ENCODE measurements around the gene ZKSCAN2. TPM values are rescaled to one million over a fixed set of nuclear protein-coding genes. Genes with fewer than 3 reads are reported as not detected.
A peak's percentile ranks its signal among the peaks of the same experiment; 100 is the strongest.

Gene ZKSCAN2
- total and polyA plus RNA-seq, 2 of the 4 experiments (the other 2 are of a cell fraction), result 1.6 to 3.8 TPM

DNA sequence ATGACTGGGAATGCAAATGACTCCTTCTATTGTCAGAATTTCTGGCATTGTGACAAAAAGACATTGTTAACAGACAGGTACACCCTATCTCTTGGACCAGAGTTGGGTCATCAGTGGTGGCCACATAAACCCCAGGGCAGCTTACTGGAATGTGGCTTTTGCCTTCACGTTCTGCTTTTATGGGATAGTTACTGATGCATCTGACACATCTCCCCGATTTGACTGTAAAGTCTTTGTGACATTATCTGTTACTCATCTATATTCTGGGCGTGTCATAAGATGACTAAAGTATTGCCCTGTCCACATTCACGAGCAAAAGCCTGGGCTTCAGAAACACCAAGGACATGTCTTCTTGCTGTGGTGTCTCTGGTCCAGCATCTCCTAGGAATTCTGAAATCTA is 59.6 kb downstream of the ZKSCAN2 start:
- ChIA-PET POLR2A (ENCODE audit: unreplicated experiment) (no interaction called here), CTCF (no interaction called here)
- H3K9me3 ChIP-seq (ENCODE audit: control insufficient read depth, insufficient read depth, low read length), result no peaks in the 10 kb centered on the region
- no peak overlapping the region for H3K27ac ChIP-seq (ENCODE audit: insufficient read depth, low read length)
- no CpG with 5 or more reads among the region's 4 CpGs for WGBS, 2 experiments (ENCODE audit: extremely low coverage in 2 of 2, insufficient read length in 1 of 2)
- no peaks in the 10 kb centered on the region for H3K36me3 ChIP-seq (ENCODE audit: control insufficient read depth, insufficient read depth, low read length)
- H3K4me3 ChIP-seq (ENCODE audit: insufficient read depth, low read depth, low read length), result no peak overlapping the region
- H4K5ac ChIP-seq (ENCODE audit: low read depth, low read length), result no peak overlapping the region
- no peak overlapping the region for H4K8ac ChIP-seq (ENCODE audit: low read depth in 2 of 2, low read length in 2 of 2)
- ATAC-seq (ENCODE audit: low read depth), result no peak
- no peak overlapping the region for H2BK5ac ChIP-seq (ENCODE audit: low read depth, low read length, poor library complexity, severe bottlenecking)
- no peaks in the 10 kb centered on the region for H3K27me3 ChIP-seq (ENCODE audit: control insufficient read depth, insufficient read depth, low read length)
- no peak overlapping the region for H2BK15ac ChIP-seq (ENCODE audit: low read depth, low read length)
- no peak overlapping the region for H2AFZ ChIP-seq (replicated peaks; ENCODE audit: low read length, poor library complexity)
- no peak overlapping the region for H2AK5ac ChIP-seq (ENCODE audit: low read depth, low read length)
- no peaks in the 10 kb centered on the region for H3K79me1 ChIP-seq (ENCODE audit: low read depth in 1 of 2, low read length in 2 of 2)
- H3K4me1 ChIP-seq (ENCODE audit: control insufficient read depth, insufficient read depth, low read length), result no peaks in the 10 kb centered on the region
- H3K9me1 ChIP-seq (ENCODE audit: insufficient read depth, low read length), result no peaks in the 10 kb centered on the region
- dilution Hi-C loops (cut with HindIII; ENCODE audit: low sequenced_read_pairs, unreplicated experiment) (no loop called here), in situ Hi-C loops (cut with MboI; ENCODE audit: low sequenced_read_pairs) (no loop called here), intact Hi-C loops (cut with micrococcal nuclease) (no loop called here)
- H2BK20ac ChIP-seq (ENCODE audit: low read depth, low read length), result no peak overlapping the region
- no peak overlapping the region for H3K4me2 ChIP-seq (ENCODE audit: low read depth, low read length)
- H3K56ac ChIP-seq (ENCODE audit: extremely low read depth, insufficient read depth, low read length), result no peak overlapping the region
- no peak overlapping the region for H3K18ac ChIP-seq (ENCODE audit: low read depth, low read length)
- peak; percentile 18 for DNase-seq
- no peak overlapping the region for H3K9ac ChIP-seq (ENCODE audit: low read depth, low read length)
- no peak overlapping the region for H2BK120ac ChIP-seq (ENCODE audit: low read depth, low read length)
- no peaks in the 10 kb centered on the region for H4K20me1 ChIP-seq (ENCODE audit: insufficient read depth, low read length)
- no peak for TF ChIP-seq POLR2A (IDR thresholded peaks at IDR 0.05; ENCODE audit: low read depth, low read length)
- no peak for TF ChIP-seq MAFK (IDR thresholded peaks at IDR 0.05; ENCODE audit: low read depth, low read length)
- TF ChIP-seq, protein P1, sequence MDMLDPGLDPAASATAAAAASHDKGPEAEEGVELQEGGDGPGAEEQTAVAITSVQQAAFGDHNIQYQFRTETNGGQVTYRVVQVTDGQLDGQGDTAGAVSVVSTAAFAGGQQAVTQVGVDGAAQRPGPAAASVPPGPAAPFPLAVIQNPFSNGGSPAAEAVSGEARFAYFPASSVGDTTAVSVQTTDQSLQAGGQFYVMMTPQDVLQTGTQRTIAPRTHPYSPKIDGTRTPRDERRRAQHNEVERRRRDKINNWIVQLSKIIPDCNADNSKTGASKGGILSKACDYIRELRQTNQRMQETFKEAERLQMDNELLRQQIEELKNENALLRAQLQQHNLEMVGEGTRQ (IDR thresholded peaks at IDR 0.05; ENCODE audit: low read depth, low read length), result no peak
- TF ChIP-seq RAD21 (IDR thresholded peaks at IDR 0.05; ENCODE audit: low read length), result no peak
- TF ChIP-seq CHD1 (IDR thresholded peaks at IDR 0.05; ENCODE audit: low read depth, low read length), result no peak
- no peak for TF ChIP-seq RFX5 (IDR thresholded peaks at IDR 0.05; ENCODE audit: low read depth, low read length)
- no peak for TF ChIP-seq NFE2L2 (IDR thresholded peaks at IDR 0.05; ENCODE audit: low read depth, low read length)
- TF ChIP-seq SMC3 (IDR thresholded peaks at IDR 0.05; ENCODE audit: low read depth, low read length), result no peak
- TF ChIP-seq, protein P2, sequence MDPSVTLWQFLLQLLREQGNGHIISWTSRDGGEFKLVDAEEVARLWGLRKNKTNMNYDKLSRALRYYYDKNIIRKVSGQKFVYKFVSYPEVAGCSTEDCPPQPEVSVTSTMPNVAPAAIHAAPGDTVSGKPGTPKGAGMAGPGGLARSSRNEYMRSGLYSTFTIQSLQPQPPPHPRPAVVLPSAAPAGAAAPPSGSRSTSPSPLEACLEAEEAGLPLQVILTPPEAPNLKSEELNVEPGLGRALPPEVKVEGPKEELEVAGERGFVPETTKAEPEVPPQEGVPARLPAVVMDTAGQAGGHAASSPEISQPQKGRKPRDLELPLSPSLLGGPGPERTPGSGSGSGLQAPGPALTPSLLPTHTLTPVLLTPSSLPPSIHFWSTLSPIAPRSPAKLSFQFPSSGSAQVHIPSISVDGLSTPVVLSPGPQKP (IDR thresholded peaks at IDR 0.05; ENCODE audit: borderline replicate concordance, low read depth, low read length), result no peak
- no peak for TF ChIP-seq MAZ (IDR thresholded peaks at IDR 0.05; ENCODE audit: borderline replicate concordance, low read depth, low read length)
- BruUV-seq (replicated peaks), result no TSS peak
- no peak overlapping the region for H4K91ac ChIP-seq (ENCODE audit: insufficient read depth, low read depth, low read length)
- no peak overlapping the region for H3K14ac ChIP-seq (replicated peaks; ENCODE audit: low read depth, low read length)
- no peak overlapping the region for H2AK9ac ChIP-seq (replicated peaks; ENCODE audit: low read depth, low read length, poor library complexity)
- no peak overlapping the region for H3K23ac ChIP-seq (ENCODE audit: low read depth, low read length)
- no peak overlapping the region for H3K4ac ChIP-seq (ENCODE audit: low read depth, low read length)

Data from IMR-90 (cell line).